GM19328 (cell line): ENCODE data around the gene TSTD1.
"Not testable (repeated sequence)": the region's sequence is repeated elsewhere in the genome, so short reads cannot be mapped to it uniquely, and the experiment has no call there.

ENCODE experiments used
- ATAC-seq: cut with Tn5 transposase; IDR thresholded peaks from one replicate; pipeline ENCODE4 v1.9.1; 2021; ENCODE audit warnings: mild to moderate bottlenecking, moderate library complexity; ENCODE audit not compliant: unreplicated experiment

Gene TSTD1

DNA sequence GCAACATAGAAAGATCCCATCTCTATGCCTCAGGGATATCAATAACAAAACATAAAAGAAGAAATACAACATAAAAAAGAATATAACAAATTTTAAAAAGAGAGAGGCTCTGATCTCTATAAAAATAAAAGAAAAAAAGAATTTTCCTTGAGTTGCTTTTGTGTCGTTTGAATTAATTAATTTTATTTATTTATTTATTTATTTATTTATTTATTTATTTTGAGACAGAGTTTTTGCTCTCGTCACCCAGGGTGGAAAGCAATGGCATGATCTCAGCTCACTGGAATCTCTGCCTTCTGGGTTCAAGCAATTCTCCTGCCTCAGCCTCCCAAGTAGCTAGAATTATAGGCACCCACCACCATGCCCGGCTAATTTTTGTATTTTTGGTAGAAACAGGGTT is 26.3 kb downstream of the TSTD1 start:
- no peak for ATAC-seq

DNA sequence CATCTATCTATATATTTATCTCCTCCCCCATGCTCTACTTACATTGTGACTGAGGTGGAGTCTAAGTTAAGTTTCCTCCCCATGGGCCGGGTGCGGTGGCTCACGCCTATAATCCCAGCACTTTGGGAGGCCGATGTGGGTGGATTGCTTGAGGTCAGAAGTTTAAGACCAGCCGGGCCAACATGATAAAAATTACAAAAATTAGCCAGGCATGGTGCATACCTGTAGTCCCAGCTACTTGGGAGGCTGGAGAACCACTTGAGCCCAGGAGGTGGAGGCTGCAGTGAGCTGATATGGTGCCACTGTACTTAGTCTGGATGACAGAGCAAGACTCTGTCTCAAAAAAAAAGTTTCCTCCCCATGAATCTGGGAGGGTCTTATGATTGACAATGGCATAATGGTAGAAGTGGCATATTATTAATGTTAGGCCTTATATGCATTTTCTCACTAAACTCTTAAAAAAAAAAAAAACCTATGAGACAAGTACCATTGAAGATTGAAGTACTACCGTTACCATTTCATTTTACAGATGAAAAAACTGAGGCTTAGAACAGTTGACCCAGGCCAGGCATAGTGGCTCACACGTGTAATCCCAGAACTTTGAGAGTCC is 29.1 kb downstream of the TSTD1 start:
- ATAC-seq, result no peak

DNA sequence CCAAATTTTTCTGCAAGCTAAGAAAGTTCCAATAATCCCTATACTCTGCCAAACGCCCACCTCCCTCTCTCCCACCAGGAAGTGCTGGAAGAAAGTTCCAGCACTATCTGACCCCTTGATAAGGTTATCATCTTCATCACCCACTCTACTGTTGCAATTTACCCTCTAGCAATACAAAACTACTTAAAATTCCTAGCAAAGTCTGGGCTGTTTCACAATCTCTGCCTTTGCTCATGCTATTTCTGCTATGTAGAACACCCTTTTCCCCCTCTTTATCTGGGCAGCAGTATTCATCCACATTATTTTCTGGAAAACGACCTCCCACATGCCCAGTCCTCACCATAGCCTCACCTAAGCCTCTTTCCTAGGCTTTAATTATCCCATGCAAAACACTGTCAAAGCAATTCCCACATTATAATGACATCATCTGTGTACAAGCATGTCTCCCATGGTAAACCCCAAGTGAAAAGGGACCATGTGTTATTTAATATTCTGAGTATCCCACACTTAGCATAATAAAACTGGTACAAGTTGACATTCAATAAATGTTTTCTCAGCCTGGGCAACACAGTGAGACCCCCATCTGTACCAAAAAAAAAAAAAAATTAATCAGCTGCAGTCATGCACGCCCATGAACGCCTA is 29.8 kb downstream of the TSTD1 start:
- no peak for ATAC-seq

DNA sequence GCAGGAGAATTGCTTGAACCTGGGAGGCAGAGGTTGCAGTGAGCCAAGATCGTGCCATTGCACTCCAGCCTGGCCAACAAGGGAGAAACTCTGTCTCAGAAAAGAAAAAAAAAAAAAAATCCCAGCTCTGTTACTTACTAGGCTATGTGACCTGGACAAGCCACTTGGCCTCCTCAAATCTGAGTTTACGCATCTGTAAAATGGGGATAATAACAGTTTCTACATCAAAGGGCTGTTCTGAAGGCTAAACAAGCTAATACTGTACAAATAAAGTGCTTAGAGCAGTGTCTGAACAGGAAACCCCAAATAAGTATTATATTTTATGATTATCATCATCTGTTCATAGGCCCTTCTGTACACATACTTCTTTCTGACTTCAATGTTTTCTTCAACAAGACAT is 31.4 kb downstream of the TSTD1 start:
- no peak for ATAC-seq

DNA sequence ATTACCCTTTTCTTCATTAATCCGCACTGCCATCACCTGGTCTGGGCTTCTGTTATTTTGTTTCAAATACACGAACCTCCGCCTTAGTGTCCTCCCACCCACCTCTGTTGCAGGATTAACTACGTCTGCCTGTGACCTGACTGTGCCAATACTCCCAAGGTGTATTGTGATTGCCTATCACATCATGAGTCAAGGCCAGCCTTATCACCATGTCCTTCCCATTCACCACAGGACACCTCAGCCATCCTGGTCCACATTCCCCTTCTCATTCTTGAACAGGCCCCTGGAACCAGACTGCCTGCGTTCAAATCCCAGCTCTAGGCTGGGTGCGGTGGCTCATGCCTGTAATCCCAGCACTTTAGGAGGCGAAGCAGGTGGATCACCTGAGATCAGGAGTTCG is 32.2 kb downstream of the TSTD1 start:
- no peak for ATAC-seq

DNA sequence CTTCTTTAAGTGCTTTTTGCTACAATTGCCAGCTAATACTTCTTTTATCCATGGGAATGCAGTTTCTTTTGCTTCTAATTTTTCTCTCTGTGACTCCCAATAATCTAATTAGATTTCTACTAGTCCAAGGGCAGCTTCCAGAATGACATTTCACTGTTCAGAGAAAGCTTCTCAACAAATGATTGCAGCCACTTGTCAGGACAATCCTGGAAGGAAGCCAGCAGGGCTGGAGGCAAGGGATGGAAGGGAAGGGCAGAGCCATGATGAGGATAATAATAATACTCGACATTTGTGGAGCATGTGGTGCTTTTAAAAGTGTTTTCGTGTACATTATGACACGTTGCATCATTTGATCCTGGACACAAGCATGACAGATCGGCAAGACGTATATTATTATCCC is 37.2 kb downstream of the TSTD1 start:
- no peak for ATAC-seq

DNA sequence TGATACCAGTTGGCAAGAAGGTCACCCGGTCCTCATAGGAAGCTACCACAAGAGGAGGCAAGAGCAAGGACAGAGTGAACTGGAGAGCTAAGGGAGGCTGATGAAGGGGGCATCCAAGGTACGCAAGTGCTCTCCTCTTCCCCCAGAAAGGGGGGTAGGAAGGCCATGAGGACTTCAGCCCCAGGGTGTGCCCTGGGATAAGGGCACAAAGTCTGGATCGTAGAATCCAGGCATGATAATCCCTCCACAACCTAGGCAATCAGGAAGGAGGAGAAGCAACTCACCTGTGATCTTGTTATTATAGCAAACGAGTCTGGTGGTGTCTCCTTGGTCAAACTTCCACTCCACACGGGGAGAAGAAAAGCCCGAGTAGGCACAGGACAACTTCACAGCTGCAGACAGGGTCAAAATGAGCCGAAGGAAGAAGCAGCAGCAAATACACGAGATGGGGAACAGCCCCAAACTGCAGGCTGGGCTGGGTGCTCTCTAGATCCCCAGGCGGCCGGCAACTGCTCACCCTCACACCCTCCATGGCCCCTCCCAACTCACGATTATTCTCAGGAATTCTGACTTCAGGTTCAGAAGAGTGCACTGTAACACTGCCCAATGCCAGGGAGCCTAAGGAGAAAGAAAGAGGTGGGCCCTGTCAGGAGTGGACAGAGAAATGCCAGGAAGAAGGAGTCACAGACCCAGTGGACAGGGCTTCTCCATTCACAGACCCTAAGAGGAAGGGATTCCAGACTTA is 37.9 kb downstream of the TSTD1 start:
- no peak for ATAC-seq

DNA sequence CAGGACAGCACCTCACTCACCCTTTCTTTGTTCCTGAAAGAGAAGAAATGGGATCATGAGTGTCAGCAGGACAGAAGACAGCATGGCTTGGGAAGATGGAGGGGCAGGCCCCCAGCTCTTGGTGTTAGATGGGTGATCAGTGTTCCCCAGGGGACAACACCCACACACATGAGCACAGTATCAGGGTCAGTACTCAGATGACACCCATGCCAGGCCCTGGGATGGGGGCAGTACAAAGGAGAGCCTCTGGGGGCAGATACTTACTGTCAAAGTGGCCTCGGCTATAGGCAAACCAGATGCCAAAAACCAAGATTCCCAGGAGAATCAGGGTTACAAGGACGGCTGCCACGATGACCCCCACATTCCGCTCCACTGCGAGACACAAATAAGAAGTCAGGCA is 39.4 kb downstream of the TSTD1 start:
- no peak for ATAC-seq

DNA sequence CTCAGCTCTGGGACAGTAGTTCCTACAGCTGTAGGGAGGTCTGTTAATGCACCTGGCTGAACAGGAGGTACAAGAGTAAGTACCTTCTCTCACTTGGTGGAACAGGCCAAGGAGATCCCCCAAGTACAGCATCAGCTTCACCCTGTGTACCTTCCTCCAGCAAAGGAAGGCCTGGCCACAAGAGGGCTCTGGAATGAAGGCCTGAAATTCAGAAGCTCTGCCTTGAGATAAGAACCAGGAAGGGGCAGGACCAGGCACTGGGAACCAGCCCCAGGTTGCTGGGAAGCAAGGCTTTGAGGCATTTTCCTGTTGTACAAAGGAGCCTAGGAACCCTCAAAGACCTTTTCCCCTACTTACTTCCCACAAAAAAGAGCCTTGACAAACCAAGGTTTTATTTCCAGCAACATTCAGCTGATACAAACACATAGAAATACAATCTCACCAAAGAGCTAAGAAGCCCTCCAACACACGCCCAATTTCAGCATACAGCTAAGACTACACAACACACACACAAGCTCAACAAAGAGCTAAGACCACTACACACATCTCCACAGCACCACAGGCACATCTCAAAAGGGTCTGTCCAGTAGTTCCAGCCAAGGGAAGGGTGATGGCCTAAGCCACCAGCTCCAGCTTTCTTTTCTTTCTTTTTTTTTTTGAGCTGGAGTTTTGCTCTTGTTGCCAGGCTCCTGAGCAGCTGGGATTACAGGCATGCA is 41.3 kb downstream of the TSTD1 start:
- no peak for ATAC-seq

DNA sequence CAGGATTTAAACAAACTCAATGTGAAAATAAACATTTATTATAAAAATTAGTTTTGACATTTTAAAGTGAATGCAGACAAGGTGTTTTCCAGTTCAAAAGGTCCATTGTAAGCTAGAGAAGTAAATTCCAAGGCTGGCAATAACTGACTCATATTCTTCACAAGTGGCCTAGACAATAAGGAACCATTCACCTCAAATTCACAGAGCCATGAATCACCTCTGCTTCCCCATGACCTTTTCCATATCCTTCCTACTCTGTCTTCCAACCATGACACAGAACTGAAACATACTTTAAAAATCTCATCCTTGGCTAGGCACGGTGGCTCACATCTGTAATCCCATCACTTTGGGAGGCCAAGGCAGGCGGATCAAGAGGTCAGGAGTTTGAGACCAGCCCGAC is 42.6 kb downstream of the TSTD1 start:
- no peak for ATAC-seq

DNA sequence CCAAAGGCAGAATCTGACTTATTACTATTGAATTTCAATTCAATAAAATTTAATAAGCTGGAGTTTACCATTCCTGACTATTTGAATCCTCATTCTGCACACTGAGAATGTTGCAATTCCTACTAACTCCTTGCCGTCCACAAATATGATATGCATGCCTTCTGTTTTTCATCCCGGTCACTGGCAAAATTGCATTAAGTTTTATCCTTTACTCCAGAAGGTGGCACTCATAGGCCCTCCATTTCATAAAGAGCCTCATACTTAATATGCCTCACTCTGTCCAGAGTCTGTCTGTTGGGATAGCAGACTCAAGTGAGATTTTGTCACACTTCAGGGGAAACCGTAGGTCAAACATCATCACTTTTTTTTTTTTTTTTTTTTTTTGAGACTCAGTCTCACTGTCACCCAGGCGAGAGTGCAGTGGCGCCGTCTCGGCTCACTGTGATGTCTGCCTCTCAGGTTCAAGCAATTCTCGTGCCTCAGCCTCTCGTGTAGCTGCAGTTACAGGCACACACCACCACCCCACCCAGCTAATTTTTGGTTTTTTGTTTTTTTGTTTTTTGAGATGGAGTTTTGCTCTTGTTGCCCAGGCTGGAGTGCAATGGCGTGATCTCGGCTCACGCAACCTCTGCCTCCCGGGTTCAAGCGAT is 45.1 kb downstream of the TSTD1 start:
- ATAC-seq, result no peak

DNA sequence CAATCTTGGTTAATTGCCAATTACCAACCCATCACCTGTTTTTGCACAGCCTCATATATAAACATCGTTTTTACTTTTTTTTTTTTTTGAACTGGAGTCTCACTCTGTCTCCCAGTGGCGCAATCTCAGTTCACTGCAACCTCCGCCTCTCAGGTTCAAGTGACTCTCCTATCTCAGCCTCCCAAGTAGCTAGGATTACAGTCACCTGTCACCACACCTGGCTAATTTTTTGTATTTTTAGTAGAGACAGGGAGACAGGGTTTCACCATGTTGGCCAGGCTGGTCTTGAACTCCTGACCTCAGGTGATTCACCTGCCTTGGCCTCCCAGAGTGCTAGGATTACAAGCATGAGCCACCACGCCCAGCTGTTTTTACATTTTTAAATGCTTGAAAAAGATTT is 46.7 kb downstream of the TSTD1 start:
- not testable (repeated sequence) for ATAC-seq
